KMS-11 (cell line): ENCODE measurements around the gene TRPC4.
"Not testable (repeated sequence)": the region's sequence is repeated elsewhere in the genome, so short reads cannot be mapped to it uniquely, and the experiment has no call there.

Source experiments
- H2AFZ ChIP-seq: fragments of 200-600 bp; sonication (generic); 2 replicates; pipeline ENCODE4 v1.6.1; 2016; ENCODE audit warnings: antibody characterized with exemption, mixed run types, low read depth
- H3K27ac ChIP-seq: fragments of 200-600 bp; sonication (generic); 2 replicates; pipeline ENCODE4 v1.6.1; 2016; ENCODE audit warnings: mild to moderate bottlenecking, mixed run types
- H3K27me3 ChIP-seq: fragments of 200-600 bp; sonication (generic); 2 replicates; pipeline ENCODE4 v1.6.1; 2017; ENCODE audit warnings: mild to moderate bottlenecking, low read depth, mixed run types, moderate library complexity; ENCODE audit not compliant: insufficient read depth
- H3K36me3 ChIP-seq: fragments of 200-600 bp; sonication (generic); 2 replicates; pipeline ENCODE4 v1.6.1; 2017; ENCODE audit warnings: mild to moderate bottlenecking, mixed run types; ENCODE audit not compliant: insufficient read depth
- H3K4me1 ChIP-seq: fragments of 200-600 bp; sonication (generic); 2 replicates; pipeline ENCODE4 v1.6.1; 2016; ENCODE audit warnings: mild to moderate bottlenecking, low read depth, mixed run types; ENCODE audit not compliant: poor library complexity, severe bottlenecking
- H3K4me2 ChIP-seq: fragments of 200-600 bp; sonication (generic); 2 replicates; pipeline ENCODE4 v1.7.0; 2016; ENCODE audit warnings: mild to moderate bottlenecking, mixed run types
- H3K4me3 ChIP-seq: fragments of 200-600 bp; sonication (generic); IDR thresholded peaks from 2 replicates; pipeline ENCODE4 v1.6.1; 2017; ENCODE audit warnings: low read depth, low read length, mixed read lengths; ENCODE audit not compliant: insufficient read depth
- H3K79me2 ChIP-seq: fragments of 200-600 bp; sonication (generic); 2 replicates; pipeline ENCODE4 v1.6.1; 2016; ENCODE audit warnings: low read depth, mixed run types; ENCODE audit not compliant: insufficient read depth
- H3K9ac ChIP-seq: fragments of 200-600 bp; sonication (generic); 2 replicates; pipeline ENCODE4 v1.6.1; 2016; ENCODE audit warnings: mild to moderate bottlenecking, mixed run types
- H4K20me1 ChIP-seq: fragments of 200-600 bp; sonication (generic); 2 replicates; pipeline ENCODE4 v1.6.1; 2016; ENCODE audit warnings: mild to moderate bottlenecking, mixed run types; ENCODE audit not compliant: insufficient read depth
- TF ChIP-seq, protein P1 (sequence below): fragments of 200-600 bp; sonication (generic); conservative IDR thresholded peaks from 2 replicates; pipeline ENCODE4 v1.6.1; 2017; ENCODE audit warnings: low read depth, mild to moderate bottlenecking, antibody characterized with exemption, low read length, moderate library complexity, mixed read lengths

TRPC4 gene

DNA sequence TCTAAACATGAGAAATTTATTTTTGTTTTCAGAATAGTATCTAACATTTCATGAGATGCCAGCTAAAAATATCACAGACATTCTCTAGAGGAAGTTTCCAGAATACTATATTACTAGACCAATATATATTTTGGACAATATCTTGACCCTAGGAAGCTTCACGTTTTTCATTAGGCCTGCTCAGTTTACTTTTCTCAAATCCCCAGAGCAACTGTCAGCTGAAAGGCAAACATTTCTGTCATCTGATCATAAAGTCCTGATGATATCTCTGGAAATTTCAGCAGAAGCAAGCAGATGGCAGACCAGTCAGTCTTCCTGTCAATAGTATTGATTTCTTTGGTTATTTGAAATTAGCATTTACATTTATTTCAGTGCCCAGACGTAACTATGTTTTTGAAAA lies 275.0 kb downstream of the TRPC4 start:
- Histone ChIP-seq H3K4me3 (no peak overlapping the region), H3K4me1 (no peaks in the 10 kb centered on the region), H3K9ac (no peak overlapping the region), H3K27me3 (no peaks in the 10 kb centered on the region), H3K79me2 (no peaks in the 10 kb centered on the region), H3K36me3 (no peaks in the 10 kb centered on the region), H3K4me2 (no peak overlapping the region), H3K27ac (no peak overlapping the region), H2AFZ (no peak overlapping the region), H4K20me1 (no peaks in the 10 kb centered on the region)
- TF ChIP-seq, protein P1, sequence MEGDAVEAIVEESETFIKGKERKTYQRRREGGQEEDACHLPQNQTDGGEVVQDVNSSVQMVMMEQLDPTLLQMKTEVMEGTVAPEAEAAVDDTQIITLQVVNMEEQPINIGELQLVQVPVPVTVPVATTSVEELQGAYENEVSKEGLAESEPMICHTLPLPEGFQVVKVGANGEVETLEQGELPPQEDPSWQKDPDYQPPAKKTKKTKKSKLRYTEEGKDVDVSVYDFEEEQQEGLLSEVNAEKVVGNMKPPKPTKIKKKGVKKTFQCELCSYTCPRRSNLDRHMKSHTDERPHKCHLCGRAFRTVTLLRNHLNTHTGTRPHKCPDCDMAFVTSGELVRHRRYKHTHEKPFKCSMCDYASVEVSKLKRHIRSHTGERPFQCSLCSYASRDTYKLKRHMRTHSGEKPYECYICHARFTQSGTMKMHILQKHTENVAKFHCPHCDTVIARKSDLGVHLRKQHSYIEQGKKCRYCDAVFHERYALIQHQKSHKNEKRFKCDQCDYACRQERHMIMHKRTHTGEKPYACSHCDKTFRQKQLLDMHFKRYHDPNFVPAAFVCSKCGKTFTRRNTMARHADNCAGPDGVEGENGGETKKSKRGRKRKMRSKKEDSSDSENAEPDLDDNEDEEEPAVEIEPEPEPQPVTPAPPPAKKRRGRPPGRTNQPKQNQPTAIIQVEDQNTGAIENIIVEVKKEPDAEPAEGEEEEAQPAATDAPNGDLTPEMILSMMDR = no peak

DNA sequence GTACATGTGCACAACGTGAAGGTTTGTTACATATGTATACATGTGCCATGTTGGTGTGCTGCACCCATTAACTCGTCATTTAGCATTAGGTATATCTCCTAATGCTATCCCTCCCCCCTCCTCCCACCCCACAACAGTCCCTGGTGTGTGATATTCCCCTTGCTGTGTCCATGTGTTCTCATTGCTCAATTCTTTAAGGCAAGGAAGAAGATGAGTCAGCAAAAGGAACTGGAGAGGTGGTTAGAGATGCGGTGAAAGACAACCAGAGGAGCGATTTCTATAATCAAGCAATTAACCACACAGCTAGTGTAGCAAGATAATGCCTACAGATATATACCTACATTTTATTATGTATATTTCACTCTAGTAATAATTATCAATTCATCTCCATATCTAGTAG lies 280.2 kb downstream of the TRPC4 start:
- H3K9ac ChIP-seq, H3K79me2 ChIP-seq, H3K27ac ChIP-seq, H2AFZ ChIP-seq, H4K20me1 ChIP-seq, H3K4me1 ChIP-seq, H3K4me2 ChIP-seq, H3K27me3 ChIP-seq, H3K4me3 ChIP-seq, H3K36me3 ChIP-seq: not testable (repeated sequence)

DNA sequence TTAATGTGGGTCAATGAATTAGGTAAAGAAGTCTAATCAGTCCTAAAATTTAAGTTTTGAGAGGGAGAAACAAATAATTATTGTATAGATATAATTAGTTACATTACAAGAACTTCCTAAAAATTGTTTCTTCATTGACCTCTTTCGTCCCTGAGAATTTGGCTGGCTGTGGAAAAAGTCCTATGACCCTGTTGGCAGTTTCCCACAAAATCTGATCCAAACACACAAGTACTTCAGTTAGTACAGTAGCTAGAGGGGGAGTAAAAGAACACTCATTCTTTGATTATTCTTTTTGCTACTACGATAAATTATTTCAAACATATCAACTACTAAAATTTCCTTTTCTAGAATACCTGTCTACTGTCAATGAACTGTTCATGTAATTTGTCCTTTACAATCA lies 282.3 kb downstream of the TRPC4 start:
- H3K4me2 ChIP-seq = no peak overlapping the region
- no peak overlapping the region for H3K4me3 ChIP-seq
- no peaks in the 10 kb centered on the region for H3K27me3 ChIP-seq
- H2AFZ ChIP-seq = no peak overlapping the region
- TF ChIP-seq, protein P1 = no peak
- H3K79me2 ChIP-seq = no peaks in the 10 kb centered on the region
- H3K36me3 ChIP-seq = no peaks in the 10 kb centered on the region
- no peak overlapping the region for H3K9ac ChIP-seq
- H3K4me1 ChIP-seq = no peaks in the 10 kb centered on the region
- no peaks in the 10 kb centered on the region for H4K20me1 ChIP-seq
- H3K27ac ChIP-seq = no peak overlapping the region
